Thymus (tissue), 11 donors: Measurements from ENCODE around the gene PRSS8. TPM values are rescaled to one million over a fixed set of nuclear protein-coding genes. Genes with fewer than 3 reads are reported as not detected.
"Not testable (repeated sequence)": the region's sequence is repeated elsewhere in the genome, so short reads cannot be mapped to it uniquely, and the experiment has no call there.

Source experiments
- DNase-seq, 9 donors: peaks; one replicate each; pipeline ENCODE4 v3.0.0-alpha.2; 2013; ENCODE audit warnings: low spot score in 9 of 9, low read depth in 6 of 9, missing footprints in 1 of 9
- H3K27ac ChIP-seq, 2 donors: one replicate each; pipeline ENCODE4 v1.5.1; 2013; ENCODE audit warnings: control low read depth in 1 of 2, low read depth in 1 of 2, low read length in 1 of 2, mild to moderate bottlenecking in 1 of 2, moderate library complexity in 1 of 2
- H3K27me3 ChIP-seq, 2 donors: one replicate each; pipeline ENCODE4 v1.5.1; 2013; ENCODE audit warnings: low read length in 1 of 2; ENCODE audit not compliant: control insufficient read depth in 2 of 2, insufficient read depth in 1 of 2
- H3K36me3 ChIP-seq, 2 donors: one replicate each; pipeline ENCODE4 v1.5.1; 2013; ENCODE audit warnings: low read length in 1 of 2, mild to moderate bottlenecking in 1 of 2, moderate library complexity in 1 of 2; ENCODE audit not compliant: control insufficient read depth in 2 of 2, insufficient read depth in 2 of 2
- H3K4me1 ChIP-seq, 2 donors: one replicate each; pipeline ENCODE4 v1.5.1; 2013; ENCODE audit warnings: low read length in 2 of 2; ENCODE audit not compliant: control insufficient read depth in 2 of 2, insufficient read depth in 2 of 2
- H3K4me3 ChIP-seq, 2 donors: one replicate each; pipeline ENCODE4 v1.5.1; 2013; ENCODE audit warnings: low read length in 2 of 2, control low read depth in 1 of 2, mild to moderate bottlenecking in 1 of 2
- H3K9me3 ChIP-seq, 2 donors: one replicate each; pipeline ENCODE4 v1.5.1; 2013; ENCODE audit warnings: low read length in 1 of 2, mild to moderate bottlenecking in 1 of 2; ENCODE audit not compliant: control insufficient read depth in 2 of 2, insufficient read depth in 1 of 2
- WGBS: extraction: QIAGEN DNeasy Blood & Tissue Kit; methylation state at CpG from one replicate; pipeline ENCODE4 v1.1.7; 2013; 5-methylcytosine and 5-hydroxymethylcytosine counted together
- polyA plus RNA-seq: library from polyadenylated mRNA; stranded (reverse); fragments of 200-250 nt; gene quantifications from one replicate; pipeline ENCODE4 v1.2.3, GENCODE V29; 2013
- total RNA-seq: library from RNA; stranded (reverse); fragments of 120-200 nt; gene quantifications from one replicate; pipeline ENCODE4 v1.2.4, GENCODE V29; 2013
- donor health status: healthy.

The PRSS8 gene
- total and polyA plus RNA-seq, 2 donors = 12.8 to 18.2 TPM

DNA sequence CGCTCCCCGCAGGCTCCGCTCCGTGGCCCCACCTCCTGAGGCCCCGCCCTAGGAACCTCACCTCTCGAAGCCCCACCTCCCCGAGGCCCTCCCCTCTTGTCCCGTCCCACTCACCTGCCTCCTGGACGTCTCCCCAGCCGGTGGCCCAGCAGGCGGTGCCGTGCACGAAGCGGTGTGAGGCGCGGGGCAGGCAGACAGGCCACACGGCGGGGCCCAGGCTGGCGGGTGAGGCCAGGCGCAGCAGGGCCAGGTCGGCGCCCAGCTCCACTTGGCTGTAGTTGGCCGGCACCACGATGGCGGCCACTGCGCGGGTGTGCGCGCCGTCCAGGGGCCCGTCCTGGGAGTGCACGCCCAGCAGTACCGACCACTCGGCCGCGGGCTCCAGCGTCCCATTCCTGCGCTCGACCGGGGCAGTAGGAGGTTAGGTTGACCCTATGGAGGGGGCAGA is 12.8 kb upstream of the PRSS8 start:
- WGBS = 74% methylated on average over 40 of the region's 40 CpGs
- Histone ChIP-seq H3K36me3 (no peaks in the 10 kb centered on the region), H3K9me3 (no peaks in the 10 kb centered on the region), H3K27ac (no peak overlapping the region), H3K4me1 (peaks cover 2 to 3% of the 10 kb centered on the region in 2 donors), H3K27me3 (peaks cover 0 to 30% of the 10 kb centered on the region in 2 donors), H3K4me3 (no peak overlapping the region)
- DNase-seq = no peak

DNA sequence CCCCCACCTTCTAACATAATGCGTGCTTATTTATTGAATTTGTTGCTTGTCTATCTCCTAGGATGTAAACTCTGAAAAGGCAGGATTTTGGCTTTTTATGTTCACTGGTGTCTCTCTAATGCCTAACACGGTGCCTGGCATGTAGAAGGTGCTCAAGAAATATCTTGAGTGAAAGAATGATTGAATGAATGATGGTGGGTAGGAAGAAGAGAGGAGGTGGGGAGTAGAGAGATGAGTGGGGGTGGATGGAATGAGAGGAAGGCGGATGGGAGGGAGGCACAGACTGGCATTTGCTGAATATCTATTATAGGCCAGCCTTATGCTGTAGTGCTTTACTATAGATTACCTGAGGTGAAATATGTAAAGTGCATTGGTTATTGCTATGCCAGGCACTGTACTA is 12.0 kb upstream of the PRSS8 start:
- 98% methylated on average over 3 of the region's 3 CpGs for WGBS
- Histone ChIP-seq H3K9me3 (peaks cover 0 to 1% of the 10 kb centered on the region in 2 donors), H3K36me3 (no peaks in the 10 kb centered on the region), H3K4me1 (peaks cover 6 to 8% of the 10 kb centered on the region in 2 donors), H3K27ac (no peak overlapping the region), H3K27me3 (peaks cover 0 to 33% of the 10 kb centered on the region in 2 donors), H3K4me3 (no peak overlapping the region)
- no peak for DNase-seq

DNA sequence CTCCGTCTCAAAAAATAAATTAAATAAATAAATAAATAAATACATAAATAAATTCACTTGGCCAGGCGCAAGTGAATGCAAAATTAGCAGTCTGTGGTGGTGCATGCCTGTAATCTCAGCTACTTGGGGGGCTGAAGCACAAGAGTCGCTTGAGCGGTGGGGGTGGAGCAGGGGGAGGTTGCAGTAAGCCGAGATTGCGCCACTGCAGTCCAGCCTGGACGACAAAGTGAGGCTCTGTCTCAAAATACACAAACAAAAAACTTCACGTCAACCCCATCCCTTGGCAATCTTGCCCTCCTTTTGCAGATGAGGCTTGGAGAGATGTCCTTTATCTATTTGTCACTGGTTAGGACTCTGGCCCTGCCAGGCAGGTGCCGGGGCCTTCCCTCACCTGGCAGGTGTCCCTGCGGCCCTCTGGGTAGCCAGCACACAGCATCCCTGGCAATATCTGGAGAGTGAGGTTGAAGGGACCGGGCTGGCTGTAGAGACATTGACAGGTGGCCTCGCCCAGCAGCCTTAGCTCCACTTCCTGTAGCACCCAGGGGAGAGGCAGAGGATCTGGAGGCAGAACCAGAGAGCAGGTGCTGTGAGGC is 10.0 kb upstream of the PRSS8 start:
- no peak overlapping the region for H3K27ac ChIP-seq
- H3K4me3 ChIP-seq = no peak overlapping the region
- peaks cover 1 to 3% of the 10 kb centered on the region in 2 donors for H3K9me3 ChIP-seq
- no peaks in the 10 kb centered on the region for H3K36me3 ChIP-seq
- peaks cover 0 to 33% of the 10 kb centered on the region in 2 donors for H3K27me3 ChIP-seq
- H3K4me1 ChIP-seq = peaks cover 10 to 15% of the 10 kb centered on the region in 2 donors
- WGBS = 92% methylated on average over 12 of the region's 12 CpGs
- DNase-seq = no peak

DNA sequence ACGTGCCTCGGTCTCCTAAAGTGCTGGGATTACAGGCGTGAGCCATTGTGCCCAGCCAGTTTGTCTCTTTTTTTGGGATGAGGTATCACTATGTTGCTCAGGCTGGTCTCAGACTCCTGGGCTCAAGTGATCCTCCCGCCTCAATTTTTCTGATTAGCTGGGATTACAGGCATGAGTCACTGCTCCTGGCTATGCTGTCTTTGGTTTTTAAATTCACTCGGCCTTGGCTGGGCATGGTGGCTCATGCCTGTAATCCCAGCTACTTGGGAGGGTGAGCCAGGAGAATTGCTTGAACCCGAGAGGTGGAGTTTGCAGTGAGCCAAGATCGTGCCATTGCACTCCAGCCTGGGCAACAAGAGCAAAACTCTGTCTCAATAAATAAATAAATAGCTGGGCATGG is 8.9 kb upstream of the PRSS8 start:
- H3K36me3 ChIP-seq, DNase-seq, H3K4me3 ChIP-seq, H3K9me3 ChIP-seq, H3K27ac ChIP-seq: not testable (repeated sequence)
- 95% methylated on average over 7 of the region's 7 CpGs for WGBS
- Histone ChIP-seq H3K4me1 (peaks cover 10 to 15% of the 10 kb centered on the region in 2 donors), H3K27me3 (peaks cover 0 to 32% of the 10 kb centered on the region in 2 donors)

DNA sequence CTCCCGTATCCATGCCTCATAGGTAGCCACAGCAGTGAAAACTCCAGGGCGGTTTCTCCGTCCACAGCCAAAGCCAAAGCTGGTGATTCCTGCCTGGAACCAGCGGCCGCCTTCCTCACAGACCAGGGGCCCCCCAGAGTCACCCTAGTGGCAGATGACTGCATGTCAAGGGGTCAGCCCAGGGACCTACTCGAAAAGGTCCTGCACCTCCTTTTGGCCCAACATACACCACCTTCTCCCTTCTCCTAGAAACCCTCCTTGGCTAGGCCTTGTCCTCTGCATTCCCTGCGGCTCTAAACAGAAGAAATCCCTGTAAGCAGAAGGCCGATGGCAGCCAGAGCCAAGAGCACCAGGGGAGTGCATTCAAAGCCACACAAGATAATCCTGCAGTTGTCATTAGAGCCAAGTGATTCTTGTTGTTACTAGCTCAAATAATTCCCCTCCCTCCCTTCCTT is 8.2 kb upstream of the PRSS8 start:
- Histone ChIP-seq H3K27ac (no peak overlapping the region), H3K36me3 (no peaks in the 10 kb centered on the region), H3K4me1 (peaks cover 10 to 22% of the 10 kb centered on the region in 2 donors), H3K4me3 (no peak overlapping the region), H3K27me3 (peaks cover 0 to 25% of the 10 kb centered on the region in 2 donors), H3K9me3 (peaks cover 1 to 3% of the 10 kb centered on the region in 2 donors)
- WGBS = over 99% methylated on average over 8 of the region's 8 CpGs
- no peak for DNase-seq

DNA sequence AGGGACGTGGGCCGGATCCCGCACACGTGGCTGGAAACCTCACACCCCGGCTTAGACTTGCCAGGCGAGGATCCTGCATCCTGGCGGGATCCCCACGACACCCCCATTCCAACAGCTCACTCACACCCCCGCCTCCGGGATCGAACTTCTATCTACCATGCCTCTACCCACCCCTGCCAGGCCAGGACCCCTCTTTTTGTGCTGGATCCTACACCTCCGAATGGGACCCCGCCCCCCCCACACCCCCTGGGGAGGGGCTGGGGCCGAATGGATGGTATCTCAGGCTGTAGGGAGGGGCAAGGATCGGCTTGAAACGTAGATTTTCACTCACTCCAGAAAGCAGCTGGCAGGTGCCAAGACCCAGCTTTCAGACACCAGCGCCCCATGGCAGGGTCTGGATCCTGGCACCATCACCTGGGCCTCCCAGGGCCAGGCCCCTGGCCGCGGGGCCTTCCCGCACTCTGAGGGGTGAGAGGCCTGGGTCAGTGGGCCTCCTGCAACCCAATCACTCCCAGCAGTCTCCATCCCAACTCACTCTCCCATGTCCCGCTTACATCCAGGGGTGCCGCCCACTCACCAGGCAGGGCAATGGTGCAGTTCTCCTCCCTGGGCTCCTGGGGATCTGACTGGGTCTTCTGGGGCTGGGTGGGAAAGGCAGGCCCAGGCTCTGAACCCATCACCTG is 7.6 kb upstream of the PRSS8 start:
- DNase-seq = peak in 1 of 9 donors; percentile 28
- 83% methylated on average over 22 of the region's 22 CpGs for WGBS
- peak overlapping the region in 1 of 2 donors; percentile 81 for H3K27ac ChIP-seq
- H3K36me3 ChIP-seq = no peaks in the 10 kb centered on the region
- H3K27me3 ChIP-seq = peaks cover 0 to 19% of the 10 kb centered on the region in 2 donors
- H3K4me1 ChIP-seq = peaks cover 10 to 22% of the 10 kb centered on the region in 2 donors
- peak overlapping the region in 1 of 2 donors; percentile 64 for H3K4me3 ChIP-seq
- peaks cover 1 to 3% of the 10 kb centered on the region in 2 donors for H3K9me3 ChIP-seq

DNA sequence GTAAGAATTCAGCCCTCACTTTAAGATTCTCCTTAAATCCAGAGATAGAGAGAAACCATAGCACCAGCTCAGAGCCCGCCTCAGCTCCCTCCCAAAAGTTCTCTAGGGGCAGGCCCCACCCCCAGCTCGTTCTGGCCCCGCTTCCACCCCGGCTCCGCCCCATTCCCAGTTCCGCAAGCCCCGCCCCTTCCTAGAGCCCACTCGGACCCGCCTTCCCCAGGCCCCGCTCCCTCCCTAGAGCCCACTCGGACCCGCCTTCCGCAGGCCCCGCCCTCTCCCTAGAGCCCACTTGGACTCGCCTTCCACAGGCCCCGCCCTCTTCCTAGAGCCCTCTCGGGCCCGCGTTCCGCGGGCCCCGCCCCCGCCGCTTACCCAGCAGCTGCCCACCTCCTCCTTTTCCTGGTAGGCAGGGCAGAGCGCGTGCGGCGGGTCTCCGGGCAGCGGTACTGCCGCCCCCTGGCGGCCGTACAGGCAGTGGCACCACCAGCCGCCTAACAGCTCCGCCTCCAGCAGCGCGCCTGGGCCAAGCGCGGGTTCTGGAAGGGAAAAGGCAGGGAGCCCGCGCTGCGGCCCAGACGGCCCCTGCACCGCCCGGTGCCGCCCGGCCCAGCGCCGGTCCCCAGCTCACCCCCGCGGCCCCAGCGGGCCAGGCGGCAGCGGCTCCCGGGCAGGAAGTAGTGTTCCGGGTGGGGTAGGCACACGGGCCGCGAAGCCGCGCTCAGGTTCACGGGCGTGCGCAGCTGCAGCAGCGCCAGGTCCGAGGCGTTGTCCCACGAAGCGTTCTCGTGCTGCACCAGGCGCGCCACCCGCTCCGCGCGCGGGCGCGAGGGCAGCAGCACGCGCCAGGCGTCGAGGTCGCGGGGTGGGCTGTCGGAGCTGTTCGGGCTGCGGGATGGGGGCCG is 6.8 kb upstream of the PRSS8 start:
- Histone ChIP-seq H3K27ac (peak overlapping the region; percentile 79 to 81), H3K4me3 (peak overlapping the region; percentile 19 to 64), H3K36me3 (no peaks in the 10 kb centered on the region), H3K4me1 (peaks cover 10 to 22% of the 10 kb centered on the region in 2 donors), H3K9me3 (peaks cover 1 to 3% of the 10 kb centered on the region in 2 donors), H3K27me3 (peaks cover 0 to 12% of the 10 kb centered on the region in 2 donors)
- WGBS = 9% methylated on average over 89 of the region's 89 CpGs
- peak; percentile 93 to 99 (median 98) for DNase-seq

DNA sequence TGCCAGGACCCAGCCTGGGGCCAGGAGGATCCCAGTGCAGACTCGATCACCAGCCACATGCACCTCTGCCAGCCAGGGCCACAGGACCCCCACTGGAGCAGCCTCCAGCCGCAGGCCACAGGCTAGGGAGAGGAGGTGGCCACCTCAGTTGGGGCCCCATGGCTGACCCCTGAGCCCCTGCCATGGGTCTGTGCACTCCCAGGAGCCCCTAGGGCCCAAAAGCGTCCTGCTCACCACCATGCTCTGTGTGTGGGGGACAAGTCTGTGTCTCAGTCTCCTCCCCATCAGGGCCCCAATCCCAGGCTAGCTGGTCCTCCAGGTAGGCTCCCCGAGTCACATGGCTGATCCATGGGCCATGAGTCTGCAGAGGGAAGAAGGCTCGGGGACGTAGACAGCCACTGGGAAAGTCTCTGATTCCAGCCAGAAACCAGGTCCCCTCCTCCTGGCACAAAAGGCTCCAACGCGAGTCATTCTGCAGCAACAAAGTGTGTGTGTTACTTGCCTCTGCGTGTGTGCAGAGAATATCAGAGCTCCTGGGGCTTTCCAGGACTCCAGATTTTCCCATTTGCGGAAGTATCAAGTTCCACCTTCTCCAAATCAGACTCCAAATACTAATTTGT is 6.1 kb upstream of the PRSS8 start:
- H3K9me3 ChIP-seq = peaks cover 1 to 3% of the 10 kb centered on the region in 2 donors
- H3K27me3 ChIP-seq = peaks cover 0 to 6% of the 10 kb centered on the region in 2 donors
- 62% methylated on average over 10 of the region's 10 CpGs for WGBS
- H3K4me3 ChIP-seq = peak overlapping the region; percentile 19 to 64
- H3K36me3 ChIP-seq = no peaks in the 10 kb centered on the region
- peaks cover 10 to 22% of the 10 kb centered on the region in 2 donors for H3K4me1 ChIP-seq
- DNase-seq = peak in 1 of 9 donors; percentile 56
- H3K27ac ChIP-seq = peak overlapping the region; percentile 22 to 79
